K562 (cell line): Measurements from ENCODE around the gene TNIK. TPM values are rescaled to one million over a fixed set of nuclear protein-coding genes. Genes with fewer than 3 reads are reported as not detected.

ENCODE experiments used
- BACH1 ChIP-seq: fragments of 200-800 bp; sonication (Bioruptor generic); IDR thresholded peaks from 2 replicates; pipeline ENCODE4 v1.6.1; 2016; ENCODE audit warnings: missing genetic modification characterization, missing compliant biosample characterization
- BRF1 ChIP-seq: IDR thresholded peaks from 3 replicates; pipeline ENCODE4 v1.6.1; 2011; ENCODE audit warnings: borderline replicate concordance, mild to moderate bottlenecking; ENCODE audit not compliant: insufficient read length; ENCODE audit errors: extremely low read depth
- CAMTA2 ChIP-seq: fragments of 250-450 bp; sonication (Bioruptor Pico); conservative IDR thresholded peaks from 2 replicates; pipeline ENCODE4 v1.5.1; 2022
- GABPA ChIP-seq: fragments of 200-800 bp; sonication (Bioruptor generic); conservative IDR thresholded peaks from 2 replicates; pipeline ENCODE4 v1.6.1; 2016; ENCODE audit warnings: low read depth, missing genetic modification characterization, missing compliant biosample characterization
- GABPB1 ChIP-seq: sonication (generic); formaldehyde crosslinking; IDR thresholded peaks from 2 replicates; pipeline ENCODE4 v1.8.0; 2022; ENCODE audit warnings: mild to moderate bottlenecking, missing genetic modification reagents
- HSF4 ChIP-seq: fragments of 250-450 bp; sonication (Bioruptor Pico); IDR thresholded peaks from 2 replicates; pipeline ENCODE4 v2.1.2; 2022; ENCODE audit warnings: mild to moderate bottlenecking, moderate library complexity, borderline replicate concordance
- MAZ ChIP-seq, 2 experiments: fragments of 450-650 bp in 1 of 2; sonication (generic) in 1 of 2; formaldehyde crosslinking; IDR thresholded peaks in 1 of 2; conservative IDR thresholded peaks in 1 of 2; 2 replicates each; pipeline versions ENCODE4 v1.4.0 to v1.5.0; 2020; ENCODE audit warnings: mild to moderate bottlenecking in 1 of 2, missing genetic modification reagents in 1 of 2
- NONO ChIP-seq, 2 experiments: fragments of 200-400 bp in 1 of 2; fragments of 450-650 bp in 1 of 2; formaldehyde crosslinking in 1 of 2; IDR thresholded peaks; 2 replicates each; pipeline ENCODE4 v1.6.1; 2017; ENCODE audit warnings: low read depth in 2 of 2, mild to moderate bottlenecking in 2 of 2, moderate library complexity in 2 of 2, low read length in 1 of 2
- RCOR1 ChIP-seq, 2 experiments: IDR thresholded peaks; 2 replicates each; pipeline ENCODE4 v1.6.1; 2012; ENCODE audit warnings: low read depth in 2 of 2, low read length in 2 of 2, borderline replicate concordance in 1 of 2, improper control_type of control experiment in 1 of 2
- SMARCA5 ChIP-seq: fragments of 450-650 bp; IDR thresholded peaks from 2 replicates; pipeline ENCODE4 v1.6.1; 2016
- TBP ChIP-seq: optimal IDR thresholded peaks from 2 replicates; pipeline ENCODE3; 2011; ENCODE audit warnings: low read depth, low read length, improper control_type of control experiment
- TGIF2 ChIP-seq: sonication (generic); formaldehyde crosslinking; IDR thresholded peaks from 2 replicates; pipeline ENCODE4 v1.8.1; 2022; ENCODE audit warnings: mild to moderate bottlenecking, missing genetic modification reagents, moderate library complexity
- polyA plus RNA-seq, 8 experiments: library from polyadenylated mRNA; depleted of rRNA in 4 of 8; stranded (reverse) in 5 of 8; unstranded in 3 of 8; fragments of >200 nt; fragmentation: Nextera tagmentation in 2 of 8; fragmentation: Illumina TruSeq in 1 of 8; extraction: Ambion mirVana in 2 of 8; extraction: Trizol in 1 of 8; gene quantifications; 2 replicates each; pipeline versions ENCODE4 v1.2.1 to v1.2.3, GENCODE V29; 2011 to 2014; ENCODE audit warnings: inconsistent platforms in 1 of 8, missing spikeins in 1 of 8
- total RNA-seq, 7 experiments: library from RNA; depleted of rRNA in 6 of 7; stranded (reverse); fragments of >200 nt in 6 of 7; fragmentation: Illumina TruSeq in 2 of 7; extraction: Trizol in 2 of 7; gene quantifications; 2 replicates each; pipeline versions ENCODE4 v1.2.1 to v1.2.3, GENCODE V29; 2011 to 2021; ENCODE audit warnings: low replicate concordance in 1 of 7
- TF ChIP-seq, protein P1 (sequence below): fragments of 450-650 bp; formaldehyde crosslinking; IDR thresholded peaks from 2 replicates; pipeline ENCODE4 v1.4.0; 2020; ENCODE audit warnings: mild to moderate bottlenecking, moderate library complexity
- TF ChIP-seq, protein P2 (sequence below): fragments of 200-600 bp; sonication (generic); IDR thresholded peaks from one replicate; pipeline ENCODE4 v1.6.1; 2012; ENCODE audit warnings: mild to moderate bottlenecking, low read depth, low read length, inconsistent platforms

Gene TNIK
- total and polyA plus RNA-seq, 9 of the 15 experiments (the other 6 are each of a cell fraction or from before 2014, with no cell fraction given), result 6.6 to 39.0 (median 24.7) TPM

DNA sequence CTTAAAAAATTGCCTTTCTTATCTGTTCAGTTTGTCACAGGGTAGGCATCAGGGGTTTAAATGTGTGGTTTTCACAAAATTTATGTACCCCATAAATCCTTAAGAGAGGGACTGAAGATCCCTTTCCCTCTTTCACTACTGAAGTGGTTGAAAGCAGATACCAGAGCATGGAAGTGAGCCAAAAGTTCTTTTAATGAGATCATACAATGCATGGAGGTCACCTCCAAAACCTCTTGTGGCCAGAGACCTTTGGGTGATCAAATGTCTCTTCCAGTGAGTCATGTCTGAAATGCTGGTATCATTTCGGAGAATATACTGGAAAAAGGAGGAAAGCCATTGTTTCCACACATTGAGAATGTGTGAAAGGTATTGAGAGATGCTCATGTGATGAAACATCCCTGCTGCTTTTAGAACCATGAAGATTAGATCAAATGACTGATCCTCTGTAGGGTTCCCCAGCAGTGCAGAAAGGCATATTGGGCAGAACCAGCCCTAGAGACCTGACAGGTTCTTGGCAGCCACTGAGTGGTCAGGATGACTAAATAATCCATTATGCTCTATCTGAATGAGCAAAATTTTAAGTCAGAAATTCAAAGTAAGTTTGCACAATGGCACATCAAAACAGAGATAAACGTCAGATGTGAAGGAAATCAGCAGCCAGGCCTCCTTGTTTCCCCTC lies 267.9 kb downstream of the TNIK start (continued):
- TF ChIP-seq BACH1, result 0 out of 2 replicates have a peak, but pooled peaks have one; percentile 34
- TF ChIP-seq SMARCA5, result no peak
- TF ChIP-seq HSF4 (CRISPR knock-in tag), result no peak
- peak; percentile 56 to 63; a peak in 3 of 4 replicates for TF ChIP-seq MAZ (CRISPR knock-in tag; conservative IDR thresholded peaks at IDR 0.05 in 1 of 2, IDR thresholded peaks at IDR 0.05 in 1 of 2)
- TF ChIP-seq, protein P1, sequence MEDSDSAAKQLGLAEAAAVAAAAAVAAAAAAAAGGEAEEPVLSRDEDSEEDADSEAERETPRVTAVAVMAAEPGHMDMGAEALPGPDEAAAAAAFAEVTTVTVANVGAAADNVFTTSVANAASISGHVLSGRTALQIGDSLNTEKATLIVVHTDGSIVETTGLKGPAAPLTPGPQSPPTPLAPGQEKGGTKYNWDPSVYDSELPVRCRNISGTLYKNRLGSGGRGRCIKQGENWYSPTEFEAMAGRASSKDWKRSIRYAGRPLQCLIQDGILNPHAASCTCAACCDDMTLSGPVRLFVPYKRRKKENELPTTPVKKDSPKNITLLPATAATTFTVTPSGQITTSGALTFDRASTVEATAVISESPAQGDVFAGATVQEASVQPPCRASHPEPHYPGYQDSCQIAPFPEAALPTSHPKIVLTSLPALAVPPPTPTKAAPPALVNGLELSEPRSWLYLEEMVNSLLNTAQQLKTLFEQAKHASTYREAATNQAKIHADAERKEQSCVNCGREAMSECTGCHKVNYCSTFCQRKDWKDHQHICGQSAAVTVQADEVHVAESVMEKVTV (CRISPR knock-in tag), result no peak
- TF ChIP-seq GABPB1 (CRISPR knock-in tag), result peak; percentile 52; the same call in 1 of the 2 replicates
- no peak for TF ChIP-seq GABPA (tag)
- no peak for TF ChIP-seq TGIF2 (CRISPR knock-in tag)
- TF ChIP-seq CAMTA2 (CRISPR knock-in tag), result no peak
- TF ChIP-seq RCOR1 (IDR thresholded peaks at IDR 0.05; ENCODE audit: borderline replicate concordance in 1 of 2, low read depth in 2 of 2, low read length in 2 of 2), result peak; percentile 80 to 92
- TF ChIP-seq, protein P2, sequence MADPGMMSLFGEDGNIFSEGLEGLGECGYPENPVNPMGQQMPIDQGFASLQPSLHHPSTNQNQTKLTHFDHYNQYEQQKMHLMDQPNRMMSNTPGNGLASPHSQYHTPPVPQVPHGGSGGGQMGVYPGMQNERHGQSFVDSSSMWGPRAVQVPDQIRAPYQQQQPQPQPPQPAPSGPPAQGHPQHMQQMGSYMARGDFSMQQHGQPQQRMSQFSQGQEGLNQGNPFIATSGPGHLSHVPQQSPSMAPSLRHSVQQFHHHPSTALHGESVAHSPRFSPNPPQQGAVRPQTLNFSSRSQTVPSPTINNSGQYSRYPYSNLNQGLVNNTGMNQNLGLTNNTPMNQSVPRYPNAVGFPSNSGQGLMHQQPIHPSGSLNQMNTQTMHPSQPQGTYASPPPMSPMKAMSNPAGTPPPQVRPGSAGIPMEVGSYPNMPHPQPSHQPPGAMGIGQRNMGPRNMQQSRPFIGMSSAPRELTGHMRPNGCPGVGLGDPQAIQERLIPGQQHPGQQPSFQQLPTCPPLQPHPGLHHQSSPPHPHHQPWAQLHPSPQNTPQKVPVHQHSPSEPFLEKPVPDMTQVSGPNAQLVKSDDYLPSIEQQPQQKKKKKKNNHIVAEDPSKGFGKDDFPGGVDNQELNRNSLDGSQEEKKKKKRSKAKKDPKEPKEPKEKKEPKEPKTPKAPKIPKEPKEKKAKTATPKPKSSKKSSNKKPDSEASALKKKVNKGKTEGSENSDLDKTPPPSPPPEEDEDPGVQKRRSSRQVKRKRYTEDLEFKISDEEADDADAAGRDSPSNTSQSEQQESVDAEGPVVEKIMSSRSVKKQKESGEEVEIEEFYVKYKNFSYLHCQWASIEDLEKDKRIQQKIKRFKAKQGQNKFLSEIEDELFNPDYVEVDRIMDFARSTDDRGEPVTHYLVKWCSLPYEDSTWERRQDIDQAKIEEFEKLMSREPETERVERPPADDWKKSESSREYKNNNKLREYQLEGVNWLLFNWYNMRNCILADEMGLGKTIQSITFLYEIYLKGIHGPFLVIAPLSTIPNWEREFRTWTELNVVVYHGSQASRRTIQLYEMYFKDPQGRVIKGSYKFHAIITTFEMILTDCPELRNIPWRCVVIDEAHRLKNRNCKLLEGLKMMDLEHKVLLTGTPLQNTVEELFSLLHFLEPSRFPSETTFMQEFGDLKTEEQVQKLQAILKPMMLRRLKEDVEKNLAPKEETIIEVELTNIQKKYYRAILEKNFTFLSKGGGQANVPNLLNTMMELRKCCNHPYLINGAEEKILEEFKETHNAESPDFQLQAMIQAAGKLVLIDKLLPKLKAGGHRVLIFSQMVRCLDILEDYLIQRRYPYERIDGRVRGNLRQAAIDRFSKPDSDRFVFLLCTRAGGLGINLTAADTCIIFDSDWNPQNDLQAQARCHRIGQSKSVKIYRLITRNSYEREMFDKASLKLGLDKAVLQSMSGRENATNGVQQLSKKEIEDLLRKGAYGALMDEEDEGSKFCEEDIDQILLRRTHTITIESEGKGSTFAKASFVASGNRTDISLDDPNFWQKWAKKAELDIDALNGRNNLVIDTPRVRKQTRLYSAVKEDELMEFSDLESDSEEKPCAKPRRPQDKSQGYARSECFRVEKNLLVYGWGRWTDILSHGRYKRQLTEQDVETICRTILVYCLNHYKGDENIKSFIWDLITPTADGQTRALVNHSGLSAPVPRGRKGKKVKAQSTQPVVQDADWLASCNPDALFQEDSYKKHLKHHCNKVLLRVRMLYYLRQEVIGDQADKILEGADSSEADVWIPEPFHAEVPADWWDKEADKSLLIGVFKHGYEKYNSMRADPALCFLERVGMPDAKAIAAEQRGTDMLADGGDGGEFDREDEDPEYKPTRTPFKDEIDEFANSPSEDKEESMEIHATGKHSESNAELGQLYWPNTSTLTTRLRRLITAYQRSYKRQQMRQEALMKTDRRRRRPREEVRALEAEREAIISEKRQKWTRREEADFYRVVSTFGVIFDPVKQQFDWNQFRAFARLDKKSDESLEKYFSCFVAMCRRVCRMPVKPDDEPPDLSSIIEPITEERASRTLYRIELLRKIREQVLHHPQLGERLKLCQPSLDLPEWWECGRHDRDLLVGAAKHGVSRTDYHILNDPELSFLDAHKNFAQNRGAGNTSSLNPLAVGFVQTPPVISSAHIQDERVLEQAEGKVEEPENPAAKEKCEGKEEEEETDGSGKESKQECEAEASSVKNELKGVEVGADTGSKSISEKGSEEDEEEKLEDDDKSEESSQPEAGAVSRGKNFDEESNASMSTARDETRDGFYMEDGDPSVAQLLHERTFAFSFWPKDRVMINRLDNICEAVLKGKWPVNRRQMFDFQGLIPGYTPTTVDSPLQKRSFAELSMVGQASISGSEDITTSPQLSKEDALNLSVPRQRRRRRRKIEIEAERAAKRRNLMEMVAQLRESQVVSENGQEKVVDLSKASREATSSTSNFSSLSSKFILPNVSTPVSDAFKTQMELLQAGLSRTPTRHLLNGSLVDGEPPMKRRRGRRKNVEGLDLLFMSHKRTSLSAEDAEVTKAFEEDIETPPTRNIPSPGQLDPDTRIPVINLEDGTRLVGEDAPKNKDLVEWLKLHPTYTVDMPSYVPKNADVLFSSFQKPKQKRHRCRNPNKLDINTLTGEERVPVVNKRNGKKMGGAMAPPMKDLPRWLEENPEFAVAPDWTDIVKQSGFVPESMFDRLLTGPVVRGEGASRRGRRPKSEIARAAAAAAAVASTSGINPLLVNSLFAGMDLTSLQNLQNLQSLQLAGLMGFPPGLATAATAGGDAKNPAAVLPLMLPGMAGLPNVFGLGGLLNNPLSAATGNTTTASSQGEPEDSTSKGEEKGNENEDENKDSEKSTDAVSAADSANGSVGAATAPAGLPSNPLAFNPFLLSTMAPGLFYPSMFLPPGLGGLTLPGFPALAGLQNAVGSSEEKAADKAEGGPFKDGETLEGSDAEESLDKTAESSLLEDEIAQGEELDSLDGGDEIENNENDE, result no peak
- no peak for TF ChIP-seq BRF1
- TF ChIP-seq TBP, result no peak
- TF ChIP-seq NONO (IDR thresholded peaks at IDR 0.05; ENCODE audit: low read depth in 2 of 2, low read length in 1 of 2), result peak in 1 of 2 experiments; percentile 56; a peak in 1 of 4 replicates
